GM18951 (cell line): ENCODE results near the gene SOCS3.
A peak's percentile ranks its signal among the peaks of the same experiment; 100 is the strongest.
"Not testable (repeated sequence)": the region's sequence is repeated elsewhere in the genome, so short reads cannot be mapped to it uniquely, and the experiment has no call there.

Source experiments
- POLR2A ChIP-seq: IDR thresholded peaks from 4 replicates; pipeline ENCODE4 v1.6.1; 2011; ENCODE audit warnings: mild to moderate bottlenecking; ENCODE audit not compliant: insufficient read length, insufficient read depth; ENCODE audit errors: extremely low read depth
- in situ Hi-C: fragments of 300-500 bp; cut with MboI; formaldehyde crosslinking; loops from one replicate; pipeline ENCODE4 v1.12.0; 2022; ENCODE audit warnings: low sequenced_read_pairs, mixed read lengths, inconsistent platforms; ENCODE audit not compliant: unreplicated experiment

Gene SOCS3

DNA sequence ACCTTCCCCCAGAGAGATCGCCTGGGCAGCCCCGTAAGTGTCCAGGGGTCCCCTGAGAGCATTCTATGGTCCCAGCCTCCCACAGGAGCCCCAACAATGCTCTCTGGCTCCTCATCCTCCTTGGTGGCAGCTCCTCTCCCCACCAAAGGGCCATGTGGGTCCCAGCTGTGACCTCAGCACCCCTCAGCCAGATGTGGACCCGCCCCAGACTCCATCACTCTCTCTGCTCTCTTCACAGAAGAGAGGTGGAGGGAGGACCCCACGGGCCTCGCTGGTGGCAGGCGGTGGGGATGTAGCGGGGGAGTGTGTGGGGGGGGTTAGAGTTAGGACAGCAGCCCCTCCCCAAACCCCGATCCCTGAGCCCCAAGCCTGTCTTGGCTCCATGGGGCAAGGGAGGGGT is 41.0 kb downstream of the SOCS3 start:
- in situ Hi-C loops, result no loop called here
- no peak for TF ChIP-seq POLR2A

DNA sequence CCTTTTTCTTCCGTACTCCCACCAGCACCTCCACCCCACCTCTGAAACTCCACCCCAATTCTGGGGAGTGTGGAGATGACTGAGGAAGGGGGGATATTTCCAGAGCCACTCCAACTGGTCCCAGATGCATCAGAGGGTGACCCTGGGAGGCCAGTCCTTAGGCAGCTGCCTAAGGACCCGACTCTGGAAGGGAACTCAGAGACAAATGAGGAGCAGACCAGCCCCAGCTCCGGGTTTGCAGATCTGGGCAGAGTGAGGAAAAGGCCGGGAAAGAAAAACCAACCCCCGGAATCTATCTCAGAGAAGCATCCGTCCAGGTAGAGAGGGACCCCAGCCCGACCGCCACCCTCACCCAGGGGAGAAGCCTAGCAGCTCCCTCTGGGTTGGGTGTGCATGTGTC is 41.5 kb downstream of the SOCS3 start:
- in situ Hi-C loops, result no loop called here
- no peak for TF ChIP-seq POLR2A

DNA sequence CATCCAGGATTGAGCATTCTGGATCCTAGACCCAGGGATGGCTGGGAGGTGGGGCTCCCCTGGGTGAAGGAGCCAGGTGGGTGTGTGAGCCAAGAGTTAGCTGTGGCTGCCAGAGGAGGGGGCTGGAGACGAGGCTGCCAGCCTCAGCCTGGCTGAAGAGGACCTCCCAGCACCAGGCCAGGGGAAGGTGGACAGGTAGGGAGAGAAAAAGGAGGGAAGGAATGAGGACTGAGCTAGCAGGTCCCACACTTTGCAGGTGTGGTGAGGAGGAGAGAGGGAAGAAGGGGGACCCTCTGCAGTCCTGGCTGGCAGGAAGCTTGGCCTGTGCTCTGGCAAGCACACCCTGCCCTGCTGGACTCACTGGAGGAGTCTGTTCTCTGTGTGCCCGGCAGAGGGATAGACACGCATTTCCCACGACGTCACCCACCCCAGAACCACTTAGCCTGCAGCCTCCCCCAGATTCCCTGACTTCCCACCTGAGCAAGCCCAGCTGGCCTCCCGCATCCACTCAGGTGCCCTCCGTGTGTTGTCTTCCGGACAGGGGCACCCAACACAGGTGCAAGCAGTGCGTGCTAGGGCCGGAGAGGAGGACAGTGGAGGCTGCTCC is 42.0 kb downstream of the SOCS3 start:
- in situ Hi-C loops, result no loop called here
- TF ChIP-seq POLR2A, result no peak

DNA sequence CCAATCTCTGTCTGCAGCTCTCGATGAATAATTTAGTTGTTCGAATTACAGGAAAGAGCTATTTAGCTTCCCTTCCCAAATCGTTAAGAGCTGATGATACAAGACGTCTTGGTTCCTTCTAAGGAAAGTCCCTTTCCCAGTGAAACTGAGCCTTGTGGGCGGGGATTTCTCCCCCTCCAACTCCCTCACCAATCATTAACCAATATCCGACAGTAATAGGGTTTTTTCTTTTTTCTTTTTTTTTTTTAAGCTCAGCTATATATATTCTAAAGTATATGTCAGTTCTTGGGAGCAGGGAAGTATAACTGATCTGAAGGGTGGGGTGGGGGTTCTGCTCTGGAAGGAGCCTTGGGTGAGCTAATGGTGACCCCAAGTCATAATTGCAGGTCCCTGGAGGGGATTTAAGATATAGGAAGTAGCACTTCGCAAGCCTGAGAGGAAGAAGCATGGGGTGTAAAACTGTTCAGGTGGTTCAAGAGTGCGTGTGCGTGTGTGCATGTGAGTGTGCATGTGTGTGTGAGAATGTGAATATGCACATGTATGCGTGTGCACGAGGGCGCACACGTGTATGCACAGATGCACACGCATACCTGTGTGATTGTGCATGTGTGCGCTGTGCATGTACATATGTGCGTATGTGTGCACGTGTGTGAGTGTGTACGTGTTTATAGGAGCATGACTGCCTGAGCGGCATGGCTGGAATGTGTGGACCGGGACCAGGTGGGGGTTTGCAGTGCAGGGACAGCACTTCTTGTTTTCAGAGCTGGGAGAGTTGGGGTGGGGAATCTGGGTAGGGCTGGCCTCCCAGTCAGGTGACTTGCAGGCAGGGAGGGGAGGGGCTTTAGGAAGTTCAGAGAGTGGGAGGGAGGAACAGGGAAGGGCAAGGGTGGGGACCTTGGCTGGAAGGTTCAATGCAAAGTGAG is 42.7 kb downstream of the SOCS3 start:
- TF ChIP-seq POLR2A, result peak; percentile 27
- in situ Hi-C loops, result no loop called here

DNA sequence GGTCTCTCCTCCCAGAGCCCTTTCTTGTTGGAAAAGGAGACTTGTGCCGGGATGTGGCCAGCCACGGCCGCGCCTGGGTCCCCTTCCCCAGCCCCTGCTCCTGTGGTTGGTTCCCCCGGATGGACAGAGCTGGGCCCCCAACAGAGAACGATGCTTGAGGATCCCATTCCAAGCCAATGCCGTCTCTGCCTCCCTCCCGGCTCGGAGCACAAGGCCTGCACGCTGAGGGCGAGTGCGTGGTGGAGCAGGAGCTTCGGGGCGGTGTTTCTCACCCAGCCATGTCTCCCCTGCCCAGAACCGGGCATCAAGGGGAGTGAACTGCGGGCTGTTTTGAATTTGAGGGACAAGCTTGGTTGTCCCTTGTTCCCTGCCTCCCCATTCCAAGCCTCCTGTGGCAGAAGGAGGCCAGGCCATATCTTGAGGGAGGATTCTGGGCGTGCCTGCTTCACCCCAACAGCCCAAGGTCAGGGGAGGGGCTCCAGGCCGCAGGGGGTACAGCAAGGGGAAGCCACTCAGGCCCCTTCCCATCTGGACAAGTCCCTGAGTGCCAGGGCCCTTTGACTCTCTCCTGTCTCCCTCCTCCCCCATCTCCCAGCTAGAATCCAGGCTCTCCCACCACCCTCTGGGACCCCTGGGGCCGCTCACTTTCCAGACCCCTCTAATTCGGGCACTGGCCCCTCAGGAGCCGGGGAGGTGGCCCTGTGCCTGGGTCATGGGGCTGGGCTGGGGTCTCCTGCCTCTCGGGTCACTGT is 43.6 kb downstream of the SOCS3 start:
- no peak for TF ChIP-seq POLR2A
- in situ Hi-C loops, result no loop called here

DNA sequence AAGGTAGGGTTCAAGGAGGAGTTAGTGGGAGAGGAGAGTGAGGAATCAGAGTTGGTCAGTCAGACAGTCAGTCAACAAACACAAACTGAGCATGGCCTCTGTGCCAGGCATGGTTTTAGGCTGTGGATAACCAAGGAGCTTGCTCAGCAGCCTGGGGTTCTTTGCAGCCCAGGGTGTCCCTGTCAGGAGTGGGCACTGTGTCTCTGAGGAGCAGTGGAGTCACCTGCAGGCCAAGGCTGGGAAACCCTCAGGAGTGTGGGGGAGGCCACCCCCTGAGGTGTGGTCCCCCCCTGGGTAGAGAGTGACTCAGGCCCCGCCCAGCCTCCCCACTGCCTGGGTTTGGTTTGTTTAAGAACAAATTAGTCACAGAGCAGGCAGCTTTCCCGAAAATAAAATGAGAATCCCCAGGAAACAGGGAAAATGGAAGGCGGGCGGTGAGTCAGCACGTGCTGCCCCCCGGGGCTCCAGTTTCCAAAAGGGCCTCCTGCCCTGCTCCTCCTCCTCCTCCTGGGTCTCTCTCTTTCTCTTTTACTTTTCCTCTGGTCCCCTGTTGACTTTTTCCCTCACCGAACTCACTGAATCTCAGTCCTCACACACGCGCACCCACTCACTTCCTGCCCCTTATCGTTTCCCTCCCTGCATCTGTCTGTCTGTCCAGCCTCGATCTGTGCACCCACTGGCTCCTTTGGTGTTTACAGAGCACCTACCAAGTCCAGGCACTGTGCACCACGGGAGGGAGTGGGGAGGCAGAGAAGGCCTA is 44.3 kb downstream of the SOCS3 start:
- no peak for TF ChIP-seq POLR2A
- in situ Hi-C loops, result no loop called here

DNA sequence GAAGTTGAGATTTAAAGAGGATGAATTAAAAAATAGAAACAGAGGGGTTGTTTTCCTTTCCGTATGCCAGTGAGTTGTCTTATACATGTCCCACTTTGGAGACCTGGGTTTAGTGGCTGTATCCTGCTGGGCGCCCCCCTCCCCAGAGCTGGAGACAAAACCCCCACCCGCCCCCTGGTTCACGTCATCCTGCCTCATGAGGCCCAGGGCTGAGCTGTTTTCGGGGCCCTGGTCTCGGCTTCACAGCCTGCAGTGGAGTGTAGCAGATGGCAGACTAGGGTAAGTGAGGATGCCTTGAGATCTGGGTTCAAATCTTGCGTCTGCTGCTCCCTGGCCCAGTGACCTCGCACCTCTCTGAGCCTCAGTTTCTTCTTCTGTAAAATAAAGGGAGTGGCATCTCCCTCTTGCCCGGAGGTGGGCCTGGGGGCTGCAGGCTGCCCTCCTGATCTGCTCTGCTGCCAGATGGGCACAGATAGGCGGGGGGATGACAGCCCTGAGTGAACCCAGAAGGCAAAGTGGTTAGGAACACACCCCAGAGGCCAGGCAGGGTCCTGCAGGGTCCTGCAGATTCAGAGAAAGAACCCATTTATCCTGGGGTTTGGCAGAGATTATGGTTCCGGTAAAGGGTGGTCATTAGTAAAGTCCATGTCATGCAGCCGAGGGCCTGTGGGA is 45.1 kb downstream of the SOCS3 start:
- TF ChIP-seq POLR2A, result no peak
- in situ Hi-C loops, result no loop called here

DNA sequence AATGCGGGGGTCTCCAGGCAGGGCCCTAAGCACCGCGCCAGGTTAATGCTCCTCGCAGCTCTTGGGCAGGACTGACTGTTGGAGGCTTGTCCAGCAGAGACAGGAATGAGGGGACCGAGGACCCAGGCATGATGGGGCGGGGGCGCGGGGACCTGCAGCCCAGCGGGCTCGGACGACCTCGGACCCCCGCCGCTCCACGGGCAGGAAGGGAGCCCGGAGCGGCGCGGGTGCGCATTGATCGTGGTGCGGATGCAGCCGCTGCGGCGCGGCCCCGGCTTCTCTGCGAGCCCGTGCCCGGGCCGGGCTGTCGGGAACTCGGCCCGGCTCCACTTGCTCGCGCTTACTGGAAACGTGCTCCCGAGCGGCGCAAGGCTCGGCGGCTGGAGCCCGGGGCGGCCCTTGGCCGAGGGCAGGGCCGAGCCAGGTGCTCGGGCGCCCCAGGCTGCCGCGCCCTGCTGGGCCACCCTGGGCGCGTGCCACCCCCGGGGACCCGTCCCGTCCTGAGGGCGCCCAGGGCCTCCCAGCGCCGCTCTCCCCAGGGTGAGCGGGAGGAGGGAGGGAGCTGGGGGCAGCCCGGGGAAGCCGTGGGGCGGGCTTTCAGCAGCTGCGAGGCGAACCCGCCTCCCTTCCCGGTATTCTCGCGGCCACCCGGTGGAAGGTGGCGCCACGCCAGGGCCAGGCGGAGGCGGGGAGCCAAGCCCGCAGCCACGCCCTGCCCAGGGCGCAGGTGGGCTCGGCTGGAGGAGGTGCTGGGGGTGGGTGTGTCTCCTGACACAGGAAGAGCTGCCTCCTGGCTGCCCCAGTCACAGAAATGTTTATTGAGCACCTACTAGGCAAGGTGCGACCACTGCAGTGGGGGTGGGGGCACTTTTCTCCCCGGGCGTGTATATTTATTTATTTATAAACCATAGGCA is 45.9 kb downstream of the SOCS3 start:
- peak; percentile 53 for TF ChIP-seq POLR2A
- in situ Hi-C loops, result no loop called here

DNA sequence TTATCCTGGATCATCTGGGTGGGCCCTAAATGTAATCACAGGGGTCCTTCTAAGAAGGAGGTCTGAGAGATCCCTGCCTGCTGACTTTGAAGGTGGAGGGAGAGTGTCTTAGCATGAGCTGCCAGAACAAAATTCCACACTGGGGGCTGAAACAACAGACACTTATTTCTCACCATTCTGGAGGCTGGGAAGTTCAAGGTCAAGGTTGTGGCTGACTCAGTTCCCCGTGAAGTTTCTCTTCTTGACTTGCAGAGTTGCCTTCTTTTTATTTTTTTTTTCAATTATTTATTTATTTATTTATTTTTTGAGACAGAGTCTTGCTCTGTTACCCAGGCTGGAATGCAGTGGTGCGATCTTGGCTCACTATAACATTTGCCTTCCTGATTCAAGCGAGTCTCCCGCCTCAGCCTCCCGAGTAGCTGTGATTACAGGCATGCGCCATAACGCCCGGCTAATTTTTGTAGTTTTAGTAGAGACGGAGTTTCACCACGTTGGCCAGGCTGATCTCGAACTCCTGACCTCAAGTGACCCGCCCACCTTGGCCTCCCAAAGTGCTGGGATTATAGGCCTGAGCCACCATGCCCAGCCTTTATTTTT is 50.1 kb downstream of the SOCS3 start:
- in situ Hi-C loops, result not testable (repeated sequence)

DNA sequence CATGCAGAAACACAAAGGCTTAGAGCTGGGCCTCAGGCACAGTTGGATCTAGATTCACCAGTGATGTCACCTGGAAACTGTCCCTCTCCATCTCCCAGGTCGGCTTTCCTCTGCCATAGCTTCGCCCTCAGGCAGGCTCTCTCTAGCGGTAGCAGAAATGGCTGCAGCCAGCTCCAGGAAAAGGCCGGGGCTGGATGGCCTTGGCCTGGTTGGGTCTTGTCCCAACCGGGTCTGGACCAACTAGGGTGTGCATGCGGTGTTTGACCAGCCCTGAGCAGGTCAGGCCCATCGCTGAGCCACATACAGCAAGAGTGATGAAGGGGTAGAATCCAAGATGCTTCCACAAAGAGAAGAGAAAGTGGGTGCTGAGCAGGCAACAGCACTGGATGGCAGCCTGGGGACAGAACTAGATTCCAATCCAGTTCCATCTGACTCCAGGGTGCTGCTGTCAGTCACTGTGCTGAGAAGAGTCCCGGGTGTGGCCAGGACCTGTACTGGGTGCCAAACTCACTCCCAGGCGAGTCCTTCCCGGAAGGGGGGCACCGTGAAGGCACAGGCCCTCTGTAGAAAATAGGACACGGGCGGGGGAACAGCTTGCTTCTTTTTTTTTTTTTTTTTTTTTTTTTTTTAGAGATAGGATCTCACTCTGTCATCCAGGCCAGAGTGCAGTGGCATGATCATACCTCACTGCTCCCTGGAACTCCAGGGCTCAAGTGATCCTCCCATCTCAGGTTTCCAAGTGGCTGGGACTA is 51.8 kb downstream of the SOCS3 start:
- in situ Hi-C loops, result no loop called here
- no peak for TF ChIP-seq POLR2A

DNA sequence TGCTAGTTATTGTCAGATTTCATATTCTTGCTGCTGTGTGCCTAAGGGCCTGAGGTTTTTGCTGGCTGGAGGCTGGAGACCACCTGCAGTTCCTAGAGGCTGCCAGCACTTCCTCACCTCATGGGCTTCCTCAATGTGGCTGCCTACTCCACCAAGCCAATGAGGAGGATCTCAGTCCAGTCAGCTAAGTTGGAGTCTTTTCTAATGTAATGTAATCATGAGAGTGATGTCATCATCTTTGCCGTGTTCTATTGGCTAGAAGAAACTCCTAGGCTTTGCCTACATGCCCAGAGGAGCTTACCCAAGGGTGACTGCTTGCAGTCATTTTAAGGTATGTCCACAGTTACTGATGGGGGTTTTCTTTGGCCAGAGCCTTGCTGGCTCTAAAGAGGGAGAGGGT is 53.0 kb downstream of the SOCS3 start:
- no peak for TF ChIP-seq POLR2A

More for the DNA sequence above, 53.0 kb downstream of the SOCS3 start:
- in situ Hi-C loops, result no loop called here
